Small intestine (tissue), 7 donors: Measurements from ENCODE around the gene PDCD10. TPM values are rescaled to one million over a fixed set of nuclear protein-coding genes. Genes with fewer than 3 reads are reported as not detected.

Experiments used
- DNase-seq, 2 donors: peaks; one replicate each; pipeline versions ENCODE4 v3.0.0 to v3.0.0-alpha.2; 2013
- FAIRE-seq: peaks from 2 replicates; lab custom pipeline; 2012; peaks lifted over from hg19 to GRCh38; lab: Jason Lieb, UNC
- H3K27ac ChIP-seq, 3 donors: one replicate each; pipeline ENCODE4 v1.5.1; 2013; ENCODE audit warnings: low read length in 2 of 3, mild to moderate bottlenecking in 2 of 3, control low read depth in 1 of 3, inconsistent platforms in 1 of 3, low read depth in 1 of 3, moderate library complexity in 1 of 3
- H3K27me3 ChIP-seq, 3 donors: one replicate each; pipeline ENCODE4 v1.6.1; 2013; ENCODE audit warnings: low read length in 3 of 3, inconsistent platforms in 1 of 3; ENCODE audit not compliant: control insufficient read depth in 3 of 3, insufficient read depth in 3 of 3
- H3K36me3 ChIP-seq, 3 donors: one replicate each; pipeline ENCODE4 v1.6.1; 2013; ENCODE audit warnings: low read length in 3 of 3, inconsistent platforms in 1 of 3, low read depth in 1 of 3, mild to moderate bottlenecking in 1 of 3, moderate library complexity in 1 of 3; ENCODE audit not compliant: control insufficient read depth in 3 of 3, insufficient read depth in 2 of 3
- H3K4me1 ChIP-seq, 3 donors: one replicate each; pipeline ENCODE4 v1.6.1; 2013; ENCODE audit warnings: low read length in 2 of 3, inconsistent platforms in 1 of 3, low read depth in 1 of 3, mild to moderate bottlenecking in 1 of 3, moderate library complexity in 1 of 3; ENCODE audit not compliant: control insufficient read depth in 3 of 3, insufficient read depth in 2 of 3
- H3K4me3 ChIP-seq, 3 donors: one replicate each; pipeline ENCODE4 v1.5.1; 2013; ENCODE audit warnings: low read length in 3 of 3, control low read depth in 1 of 3, inconsistent platforms in 1 of 3, low read depth in 1 of 3, mild to moderate bottlenecking in 1 of 3, moderate library complexity in 1 of 3
- H3K9me3 ChIP-seq, 2 donors: one replicate each; pipeline ENCODE4 v1.6.1; 2013; ENCODE audit warnings: low read depth in 1 of 2, low read length in 1 of 2; ENCODE audit not compliant: control insufficient read depth in 2 of 2, insufficient read depth in 1 of 2
- WGBS, 3 donors: extraction: QIAGEN DNeasy Blood & Tissue Kit; methylation state at CpG; one replicate each; pipeline ENCODE4 v1.1.7; 2013; 5-methylcytosine and 5-hydroxymethylcytosine counted together
- polyA plus RNA-seq, 4 donors: library from polyadenylated mRNA; stranded (reverse) in 3 of 4; unstranded in 1 of 4; fragments of 200-250 nt in 3 of 4; fragments of 120-200 nt in 1 of 4; gene quantifications; one replicate each; pipeline versions ENCODE4 v1.2.1 to v1.2.3, GENCODE V29; 2013
- donor health status: healthy with polysubstance abuse.
- donor health status: control.
- donor health status: control.
- donor health status: Bipolar disorder and iron deficiency.
- donor health status: healthy.

Gene PDCD10
- polyA plus RNA-seq, 4 donors, result 49.5 to 96.2 (median 79.4) TPM

GRCh38 chr3:167732313-167733065 is 2.2 kb downstream of the PDCD10 start:
- H3K27me3 ChIP-seq, result no peaks in the 10 kb centered on the region
- H3K4me3 ChIP-seq, result no peak overlapping the region
- DNase-seq (no peak), FAIRE-seq (no peak)
- no peak overlapping the region for H3K27ac ChIP-seq
- peaks cover 0 to 2% (median 0%) of the 10 kb centered on the region in 3 donors for H3K36me3 ChIP-seq
- H3K4me1 ChIP-seq, result peaks cover 3 to 10% (median 6%) of the 10 kb centered on the region in 3 donors
- no peaks in the 10 kb centered on the region for H3K9me3 ChIP-seq
- 29 to 56% (median 49%) methylated on average over 7 of the region's 7 CpGs for WGBS, 3 donors

- 94 to 96% (median 95%) methylated on average over 2 of the region's 2 CpGs for WGBS, 3 donors
- no peak overlapping the region for H3K4me3 ChIP-seq
- H3K4me1 ChIP-seq, result peaks cover 0 to 10% (median 8%) of the 10 kb centered on the region in 3 donors
- no peak overlapping the region for H3K27ac ChIP-seq
- no peaks in the 10 kb centered on the region for H3K27me3 ChIP-seq
- no peak for DNase-seq
- no peaks in the 10 kb centered on the region for H3K9me3 ChIP-seq
- peaks cover 0 to 2% (median 0%) of the 10 kb centered on the region in 3 donors for H3K36me3 ChIP-seq
- no peak for FAIRE-seq
Measured at GRCh38 chr3:167731393-167731792, 3.3 kb downstream of the PDCD10 start.

DNA sequence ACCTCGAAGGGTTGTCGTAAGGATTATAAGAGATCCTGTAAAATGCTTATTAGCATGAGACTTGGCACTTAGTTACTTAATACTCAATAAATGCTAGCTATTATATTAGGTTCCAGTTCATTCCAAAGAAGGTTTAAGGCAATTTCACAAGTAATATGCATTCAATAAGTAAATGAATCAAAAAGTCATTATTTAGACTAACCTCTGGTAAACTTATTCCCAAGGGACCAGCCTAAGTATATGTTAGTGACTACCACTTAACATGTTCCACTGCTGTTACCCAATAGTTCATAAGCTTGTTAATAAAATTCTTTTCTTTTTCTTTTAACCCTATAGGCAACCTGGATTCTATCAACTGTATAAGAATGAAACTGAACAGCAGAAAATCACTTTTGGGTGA is 5.1 kb downstream of the PDCD10 start:
- 74 to 95% (median 92%) methylated on average over 2 of the region's 2 CpGs for WGBS, 3 donors
- no peak for FAIRE-seq
- H3K4me1 ChIP-seq, result peaks cover 0 to 12% (median 6%) of the 10 kb centered on the region in 3 donors

GRCh38 chr3:167728632-167729323 is 5.9 kb downstream of the PDCD10 start:
- DNase-seq (no peak), FAIRE-seq (no peak)
- Histone ChIP-seq H3K4me1 (peaks cover 0 to 12% (median 12%) of the 10 kb centered on the region in 3 donors), H3K36me3 (peaks cover 0 to 2% (median 0%) of the 10 kb centered on the region in 3 donors), H3K9me3 (no peaks in the 10 kb centered on the region), H3K27me3 (no peaks in the 10 kb centered on the region), H3K27ac (no peak overlapping the region), H3K4me3 (no peak overlapping the region)
- WGBS, 3 donors, result 50 to 75% (median 64%) methylated on average over 3 of the region's 3 CpGs

More for the DNA sequence above, 5.1 kb downstream of the PDCD10 start:
- no peak overlapping the region for H3K4me3 ChIP-seq
- H3K27me3 ChIP-seq, result no peaks in the 10 kb centered on the region
- no peak for DNase-seq
- H3K36me3 ChIP-seq, result peaks cover 0 to 2% (median 0%) of the 10 kb centered on the region in 3 donors
- H3K9me3 ChIP-seq, result no peaks in the 10 kb centered on the region
- no peak overlapping the region for H3K27ac ChIP-seq

DNA sequence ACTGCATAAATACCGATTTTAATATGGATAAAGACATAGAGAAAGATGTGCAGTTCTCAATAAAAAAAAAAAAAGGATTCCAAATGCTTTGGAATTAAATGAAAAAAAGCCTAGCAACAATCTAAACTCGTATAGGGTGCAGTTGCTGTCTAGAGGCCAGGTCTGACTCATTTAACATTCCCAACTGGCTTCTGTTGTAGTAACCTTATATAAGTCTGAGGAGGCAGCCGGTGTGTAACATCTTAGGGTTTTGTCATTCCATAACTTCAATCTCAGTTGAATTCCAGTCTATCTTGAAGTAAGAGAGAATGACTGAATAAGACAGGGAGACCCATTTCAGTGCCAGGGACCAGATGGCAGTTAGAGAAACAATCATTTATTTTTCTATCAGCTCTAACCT is 6.5 kb downstream of the PDCD10 start:
- no peak overlapping the region for H3K27ac ChIP-seq
- no peaks in the 10 kb centered on the region for H3K27me3 ChIP-seq
- no peak for FAIRE-seq
- H3K9me3 ChIP-seq, result no peaks in the 10 kb centered on the region
- peaks cover 0 to 2% (median 0%) of the 10 kb centered on the region in 3 donors for H3K36me3 ChIP-seq
- H3K4me3 ChIP-seq, result no peak overlapping the region
- DNase-seq, result no peak
- H3K4me1 ChIP-seq, result peaks cover 0 to 12% (median 12%) of the 10 kb centered on the region in 3 donors
- WGBS, 3 donors, result 49 to 69% (median 54%) methylated on average over 3 of the region's 3 CpGs

DNA sequence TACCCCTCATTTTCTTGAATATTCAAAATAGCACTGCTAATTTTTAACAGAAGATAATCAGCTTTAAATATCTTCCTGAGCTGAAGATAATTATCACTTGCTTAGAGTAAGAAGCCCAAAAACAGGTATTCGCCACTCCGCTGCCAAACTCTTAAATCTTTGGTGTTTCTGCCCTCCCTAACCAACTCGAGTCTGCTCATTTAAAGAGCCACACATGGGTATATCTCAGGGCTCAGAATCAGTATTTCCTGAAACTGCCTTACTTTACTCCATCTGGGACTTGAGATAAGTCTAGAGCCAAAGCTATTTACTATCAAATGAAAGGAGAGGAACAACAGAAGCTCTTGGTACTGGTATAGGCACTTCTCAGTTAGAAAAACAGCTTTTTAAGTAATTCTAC is 10.8 kb downstream of the PDCD10 start:
- no peaks in the 10 kb centered on the region for H3K27me3 ChIP-seq
- FAIRE-seq (no peak), DNase-seq (no peak)

GRCh38 chr3:167723025-167723512 is 11.6 kb downstream of the PDCD10 start:
- Histone ChIP-seq H3K4me3 (no peak overlapping the region), H3K27ac (no peak overlapping the region), H3K9me3 (no peaks in the 10 kb centered on the region), H3K27me3 (no peaks in the 10 kb centered on the region), H3K4me1 (peaks cover 0 to 10% (median 2%) of the 10 kb centered on the region in 3 donors), H3K36me3 (peaks cover 0 to 4% (median 3%) of the 10 kb centered on the region in 3 donors)
- FAIRE-seq (no peak), DNase-seq (no peak)
- 80 to 92% (median 90%) methylated on average over 4 of the region's 4 CpGs for WGBS, 3 donors

More for the DNA sequence above, 10.8 kb downstream of the PDCD10 start:
- peaks cover 0 to 12% (median 5%) of the 10 kb centered on the region in 3 donors for H3K4me1 ChIP-seq
- H3K9me3 ChIP-seq, result no peaks in the 10 kb centered on the region
- H3K36me3 ChIP-seq, result no peaks in the 10 kb centered on the region
- H3K4me3 ChIP-seq, result no peak overlapping the region
- 67 to 78% (median 74%) methylated on average over 3 of the region's 3 CpGs for WGBS, 3 donors
- no peak overlapping the region for H3K27ac ChIP-seq

- Histone ChIP-seq H3K27me3 (no peaks in the 10 kb centered on the region), H3K36me3 (peaks cover 0 to 7% (median 3%) of the 10 kb centered on the region in 3 donors), H3K9me3 (no peaks in the 10 kb centered on the region), H3K4me3 (no peak overlapping the region), H3K27ac (no peak overlapping the region), H3K4me1 (peaks cover 0 to 2% (median 0%) of the 10 kb centered on the region in 3 donors)
- 98 to 100% (median 100%) methylated on average over 1 of the region's 1 CpG for whole genome bisulfite sequencing, 3 donors
- FAIRE-seq, result no peak
- no peak for DNase-seq
Measured at GRCh38 chr3:167718582-167718981, 16.1 kb downstream of the PDCD10 start.
